OCI-LY1 (cell line): ENCODE measurements around the gene DNAH1.

Experiments used
- CTCF ChIP-seq: fragments of 200-600 bp; sonication (generic), shearing (Covaris generic); IDR thresholded peaks from 2 replicates; pipeline ENCODE4 v1.5.1; 2017; ENCODE audit warnings: mild to moderate bottlenecking, antibody characterized with exemption, low read length, moderate library complexity, mixed read lengths
- EZH2 ChIP-seq: fragments of 200-600 bp; sonication (generic), shearing (Covaris generic); IDR thresholded peaks from 2 replicates; pipeline ENCODE4 v1.8.0; 2017; ENCODE audit warnings: borderline replicate concordance, mixed run types, mild to moderate bottlenecking, antibody characterized with exemption, low read length, moderate library complexity, mixed read lengths

GRCh38 chr3:52331906-52332305 lies 15.8 kb downstream of the DNAH1 start:
- TF ChIP-seq CTCF (no peak), EZH2 (no peak)
